Upper lobe of left lung (tissue), 6 donors: Measurements from ENCODE around the gene MON2. TPM values are rescaled to one million over a fixed set of nuclear protein-coding genes. Genes with fewer than 3 reads are reported as not detected.
A peak's percentile ranks its signal among the peaks of the same experiment; 100 is the strongest.
"Not testable (repeated sequence)": the region's sequence is repeated elsewhere in the genome, so short reads cannot be mapped to it uniquely, and the experiment has no call there.

Experiments used
- ATAC-seq, 2 donors: fragments of 200-7000 bp; cut with Tn5 transposase; one replicate each; pipeline ENCODE4 v1.9.1; 2022; ENCODE audit warnings: mild to moderate bottlenecking in 2 of 2, moderate library complexity in 2 of 2; ENCODE audit not compliant: low FRiP score in 2 of 2
- DNase-seq, 2 donors: peaks; one replicate each; pipeline ENCODE4 v3.0.0-alpha.2; 2019 to 2020
- H3K27ac ChIP-seq, 4 donors: fragments of 200-600 bp; sonication (generic); one replicate each; pipeline ENCODE4 v1.5.1; 2016 to 2019
- H3K27me3 ChIP-seq, 4 donors: fragments of 200-600 bp; sonication (generic); one replicate each; pipeline ENCODE4 v1.5.1; 2017 to 2019
- H3K36me3 ChIP-seq, 4 donors: fragments of 200-600 bp; sonication (generic); one replicate each; pipeline ENCODE4 v1.5.1; 2016 to 2019
- H3K4me1 ChIP-seq, 4 donors: fragments of 200-600 bp; sonication (generic); one replicate each; pipeline ENCODE4 v1.5.1; 2018 to 2019
- H3K4me3 ChIP-seq, 4 donors: fragments of 200-600 bp; sonication (generic); one replicate each; pipeline ENCODE4 v1.5.1; 2017 to 2019; ENCODE audit warnings: mild to moderate bottlenecking in 2 of 4, moderate library complexity in 1 of 4
- H3K9me3 ChIP-seq, 4 donors: fragments of 200-600 bp; sonication (generic); one replicate each; pipeline ENCODE4 v1.5.1; 2018 to 2019
- EP300 ChIP-seq, 4 donors: sonication (generic); formaldehyde crosslinking; IDR thresholded peaks; one replicate each; pipeline ENCODE4 v1.5.1; 2017; ENCODE audit warnings: antibody characterized with exemption in 4 of 4, control low read depth in 2 of 4
- POLR2A ChIP-seq, 4 donors: fragments of 450-650 bp; IDR thresholded peaks; one replicate each; pipeline ENCODE4 v1.5.1; 2016 to 2017; ENCODE audit warnings: antibody characterized with exemption in 4 of 4, mild to moderate bottlenecking in 2 of 4
- POLR2AphosphoS5 ChIP-seq, 2 donors: sonication (generic); formaldehyde crosslinking; IDR thresholded peaks; one replicate each; pipeline ENCODE4 v1.5.1; 2017; ENCODE audit warnings: antibody characterized with exemption in 2 of 2
- WGBS, 2 donors: methylation state at CpG; one replicate each; pipeline ENCODE4 v1.1.5; 2017 to 2018; 5-methylcytosine and 5-hydroxymethylcytosine counted together
- total RNA-seq, 6 donors: library from RNA; depleted of rRNA in 4 of 6; stranded (reverse); fragments of >200 nt in 4 of 6; gene quantifications; one replicate each; pipeline versions ENCODE4 v1.1.0 to v1.2.1, GENCODE V29; 2016 to 2021
- TF ChIP-seq, protein P1 (sequence below), 6 experiments: fragments of 450-650 bp in 4 of 6; fragments of 200-600 bp in 2 of 6; sonication (generic) in 2 of 6; IDR thresholded peaks; one replicate each; pipeline ENCODE4 v1.5.1; 2016 to 2019; ENCODE audit warnings: antibody characterized with exemption in 6 of 6
- donor health status: DM: no; HTN: no; CAD: no; lungs with moderate emphysema.
- donor health status: DM: no; HTN: yes; CAD: no; lungs with severe emphysema.

MON2 gene
- total RNA-seq, 6 donors from 2014 or later, result 43.5 to 129 (median 64.2) TPM

DNA sequence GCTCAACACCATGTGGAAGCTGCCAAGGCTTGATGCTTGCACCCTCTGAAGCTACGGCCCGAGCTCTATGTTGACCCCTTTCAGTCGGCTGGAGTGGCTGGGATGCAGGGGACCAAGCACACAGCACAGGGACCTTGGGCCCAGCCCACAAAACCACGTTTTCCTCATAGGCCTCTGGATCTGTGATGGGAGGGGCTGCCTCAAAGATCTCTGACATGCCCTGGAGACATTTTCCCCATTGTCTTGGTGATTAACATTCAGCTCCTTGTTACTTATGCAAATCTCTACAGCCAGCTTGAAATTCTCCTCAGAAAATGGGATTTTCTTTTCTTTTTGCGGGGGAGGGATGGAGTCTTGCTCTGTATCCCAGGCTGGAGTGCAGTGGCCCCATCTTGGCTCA is 46.3 kb downstream of the MON2 start:
- peaks cover 4 to 32% (median 5%) of the 10 kb centered on the region in 4 donors for H3K36me3 ChIP-seq
- 97 to 100% methylated on average over 4 to 5 of the region's 5 CpGs for WGBS, 2 donors
- ATAC-seq (no peak), DNase-seq (no peak)
- TF ChIP-seq, protein P1, sequence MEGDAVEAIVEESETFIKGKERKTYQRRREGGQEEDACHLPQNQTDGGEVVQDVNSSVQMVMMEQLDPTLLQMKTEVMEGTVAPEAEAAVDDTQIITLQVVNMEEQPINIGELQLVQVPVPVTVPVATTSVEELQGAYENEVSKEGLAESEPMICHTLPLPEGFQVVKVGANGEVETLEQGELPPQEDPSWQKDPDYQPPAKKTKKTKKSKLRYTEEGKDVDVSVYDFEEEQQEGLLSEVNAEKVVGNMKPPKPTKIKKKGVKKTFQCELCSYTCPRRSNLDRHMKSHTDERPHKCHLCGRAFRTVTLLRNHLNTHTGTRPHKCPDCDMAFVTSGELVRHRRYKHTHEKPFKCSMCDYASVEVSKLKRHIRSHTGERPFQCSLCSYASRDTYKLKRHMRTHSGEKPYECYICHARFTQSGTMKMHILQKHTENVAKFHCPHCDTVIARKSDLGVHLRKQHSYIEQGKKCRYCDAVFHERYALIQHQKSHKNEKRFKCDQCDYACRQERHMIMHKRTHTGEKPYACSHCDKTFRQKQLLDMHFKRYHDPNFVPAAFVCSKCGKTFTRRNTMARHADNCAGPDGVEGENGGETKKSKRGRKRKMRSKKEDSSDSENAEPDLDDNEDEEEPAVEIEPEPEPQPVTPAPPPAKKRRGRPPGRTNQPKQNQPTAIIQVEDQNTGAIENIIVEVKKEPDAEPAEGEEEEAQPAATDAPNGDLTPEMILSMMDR (IDR thresholded peaks at IDR 0.05), result no peak
- TF ChIP-seq POLR2AphosphoS5 (IDR thresholded peaks at IDR 0.05), result no peak
- no peak for TF ChIP-seq EP300 (IDR thresholded peaks at IDR 0.05)
- TF ChIP-seq POLR2A (IDR thresholded peaks at IDR 0.05), result no peak
- H3K9me3 ChIP-seq, result no peaks in the 10 kb centered on the region
- H3K27me3 ChIP-seq, result no peaks in the 10 kb centered on the region
- no peak overlapping the region for H3K4me3 ChIP-seq
- H3K27ac ChIP-seq, result no peak overlapping the region
- H3K4me1 ChIP-seq, result no peaks in the 10 kb centered on the region

DNA sequence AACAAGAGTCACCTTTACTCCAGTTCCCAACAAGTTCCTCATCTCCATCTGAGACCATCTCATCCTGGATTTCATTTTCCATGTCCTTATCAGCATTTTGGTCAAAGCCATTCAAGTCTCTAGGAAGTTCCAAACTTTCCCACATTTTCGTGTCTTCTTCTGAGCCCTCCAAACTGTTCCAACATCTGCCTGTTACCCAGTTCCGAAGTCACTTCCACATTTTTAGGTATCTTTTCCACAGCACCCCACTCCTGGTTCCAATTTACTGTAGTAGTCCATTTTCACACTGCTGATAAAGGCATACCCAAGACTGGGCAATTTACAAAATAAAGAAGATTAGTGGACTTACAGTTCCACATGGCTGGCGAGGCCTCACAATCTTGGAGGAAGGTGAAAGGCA is 47.5 kb downstream of the MON2 start:
- H3K4me3 ChIP-seq, H3K9me3 ChIP-seq, H3K27ac ChIP-seq, DNase-seq, H3K4me1 ChIP-seq, ATAC-seq, H3K27me3 ChIP-seq: not testable (repeated sequence)
- 99 to 100% methylated on average over 3 of the region's 3 CpGs for WGBS, 2 donors
- H3K36me3 ChIP-seq, result peaks cover 0 to 24% (median 4%) of the 10 kb centered on the region in 4 donors

GRCh38 chr12:62516927-62517326 is 50.3 kb downstream of the MON2 start:
- TF ChIP-seq POLR2A (IDR thresholded peaks at IDR 0.05), result no peak
- Histone ChIP-seq H3K27ac (no peak overlapping the region), H3K36me3 (peaks cover 0 to 6% (median 0%) of the 10 kb centered on the region in 4 donors), H3K9me3 (no peaks in the 10 kb centered on the region), H3K27me3 (no peaks in the 10 kb centered on the region), H3K4me1 (no peaks in the 10 kb centered on the region), H3K4me3 (no peak overlapping the region)
- DNase-seq (no peak), ATAC-seq (peak in 1 of 2 donors; percentile 53)

- ATAC-seq (no peak), DNase-seq (no peak)
- no peaks in the 10 kb centered on the region for H3K27me3 ChIP-seq
- TF ChIP-seq, protein P1 (IDR thresholded peaks at IDR 0.05), result no peak
- TF ChIP-seq POLR2AphosphoS5 (IDR thresholded peaks at IDR 0.05), result no peak
- no peak for TF ChIP-seq EP300 (IDR thresholded peaks at IDR 0.05)
- no peak for TF ChIP-seq POLR2A (IDR thresholded peaks at IDR 0.05)
- peak overlapping the region in 1 of 4 donors; percentile 34 for H3K27ac ChIP-seq
- WGBS, 2 donors, result 87 to 97% methylated on average over 2 of the region's 2 CpGs
- H3K9me3 ChIP-seq, result no peaks in the 10 kb centered on the region
- H3K4me3 ChIP-seq, result no peak overlapping the region
- peaks cover 0 to 2% (median 0%) of the 10 kb centered on the region in 4 donors for H3K36me3 ChIP-seq
- no peaks in the 10 kb centered on the region for H3K4me1 ChIP-seq
These were observed 51.3 kb downstream of the MON2 start for GRCh38 chr12:62517887-62518286.

GRCh38 chr12:62519043-62519442 is 52.4 kb downstream of the MON2 start:
- ATAC-seq (no peak), DNase-seq (no peak)
- H3K4me1 ChIP-seq, result no peaks in the 10 kb centered on the region
- H3K9me3 ChIP-seq, result no peaks in the 10 kb centered on the region
- no peak overlapping the region for H3K27ac ChIP-seq
- TF ChIP-seq, protein P1 (IDR thresholded peaks at IDR 0.05), result no peak
- TF ChIP-seq POLR2AphosphoS5 (IDR thresholded peaks at IDR 0.05), result no peak
- TF ChIP-seq EP300 (IDR thresholded peaks at IDR 0.05), result no peak
- no peak for TF ChIP-seq POLR2A (IDR thresholded peaks at IDR 0.05)
- no peak overlapping the region for H3K4me3 ChIP-seq
- WGBS, 2 donors, result 74 to 77% methylated on average over 5 of the region's 5 CpGs
- no peaks in the 10 kb centered on the region for H3K36me3 ChIP-seq
- H3K27me3 ChIP-seq, result no peaks in the 10 kb centered on the region

DNA sequence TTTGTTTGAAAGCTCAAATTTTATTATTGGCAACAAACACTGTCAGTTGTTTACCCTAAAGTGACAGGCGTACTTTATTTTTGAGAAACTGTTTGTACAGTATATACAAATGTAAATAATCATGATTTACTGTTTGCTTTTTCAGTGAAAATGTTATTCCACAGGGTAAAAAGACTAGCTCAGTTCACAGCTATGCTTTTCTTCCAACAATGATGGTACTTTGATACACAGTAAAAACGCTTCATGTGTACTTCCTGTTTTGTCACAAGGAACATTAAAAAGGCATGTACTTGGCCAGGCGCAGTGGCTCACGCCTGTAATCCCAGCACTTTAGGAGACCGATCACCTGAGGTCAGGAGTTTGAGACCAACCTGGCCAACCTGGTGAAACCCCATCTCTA is 53.7 kb downstream of the MON2 start:
- peaks cover 0 to 6% (median 0%) of the 10 kb centered on the region in 4 donors for H3K36me3 ChIP-seq
- no peaks in the 10 kb centered on the region for H3K9me3 ChIP-seq
- H3K27me3 ChIP-seq, result no peaks in the 10 kb centered on the region
- TF ChIP-seq EP300 (IDR thresholded peaks at IDR 0.05), result no peak
- TF ChIP-seq, protein P1 (IDR thresholded peaks at IDR 0.05), result no peak
- TF ChIP-seq POLR2A (IDR thresholded peaks at IDR 0.05), result no peak
- no peak for TF ChIP-seq POLR2AphosphoS5 (IDR thresholded peaks at IDR 0.05)
- no peak for ATAC-seq
- no peak overlapping the region for H3K27ac ChIP-seq
- H3K4me1 ChIP-seq, result no peaks in the 10 kb centered on the region
- H3K4me3 ChIP-seq, result no peak overlapping the region
- WGBS, 2 donors, result 87 to 88% methylated on average over 5 of the region's 5 CpGs
- DNase-seq, result no peak
